Urinary bladder (tissue), 4 donors: Measurements from ENCODE around the gene DRD2. TPM values are rescaled to one million over a fixed set of nuclear protein-coding genes. Genes with fewer than 3 reads are reported as not detected.

ENCODE experiments used
- DNase-seq: peaks from one replicate; pipeline ENCODE4 v3.0.0-alpha.2; 2015; ENCODE audit errors: extremely low spot score
- H3K27ac ChIP-seq: one replicate; pipeline ENCODE4 v1.5.1; 2013; ENCODE audit warnings: low read depth, mild to moderate bottlenecking, moderate library complexity
- H3K36me3 ChIP-seq: one replicate; pipeline ENCODE4 v1.6.1; 2013; ENCODE audit warnings: mild to moderate bottlenecking, moderate library complexity; ENCODE audit not compliant: insufficient read depth
- H3K4me1 ChIP-seq: one replicate; pipeline ENCODE4 v1.6.1; 2013; ENCODE audit warnings: mild to moderate bottlenecking, moderate library complexity; ENCODE audit not compliant: insufficient read depth
- H3K4me3 ChIP-seq: one replicate; pipeline ENCODE4 v1.5.1; 2013; ENCODE audit warnings: low read depth, low read length
- WGBS: extraction: QIAGEN DNeasy Blood & Tissue Kit; methylation state at CpG from one replicate; pipeline ENCODE4 v1.1.7; 2013; 5-methylcytosine and 5-hydroxymethylcytosine counted together
- polyA plus RNA-seq: library from polyadenylated mRNA; stranded (reverse); fragments of 200-250 nt; gene quantifications from one replicate; pipeline ENCODE4 v1.2.3, GENCODE V29; 2013
- total RNA-seq: library from RNA; depleted of rRNA; stranded (reverse); fragments of >200 nt; gene quantifications from one replicate; pipeline ENCODE4 v1.2.3, GENCODE V29; 2014
- donor health status: healthy with polysubstance abuse.
- donor health status: healthy.

DRD2 gene
- total and polyA plus RNA-seq, 2 donors: 0.23 to 0.32 TPM

- WGBS: 67% methylated on average over 8 of the region's 8 CpGs
- Histone ChIP-seq H3K36me3 (no peaks in the 10 kb centered on the region), H3K4me1 (no peaks in the 10 kb centered on the region), H3K4me3 (no peak overlapping the region), H3K27ac (no peak overlapping the region)
- no peak for DNase-seq
These were observed 27.4 kb downstream of the DRD2 start for GRCh38 chr11:113447621-113448315.

- no peak for DNase-seq
- H3K4me3 ChIP-seq: no peak overlapping the region
- H3K36me3 ChIP-seq: no peaks in the 10 kb centered on the region
- H3K27ac ChIP-seq: no peak overlapping the region
- 68% methylated on average over 6 of the region's 6 CpGs for whole genome bisulfite sequencing
- H3K4me1 ChIP-seq: no peaks in the 10 kb centered on the region
These were observed 28.3 kb downstream of the DRD2 start for GRCh38 chr11:113446938-113447337.

- Histone ChIP-seq H3K36me3 (no peaks in the 10 kb centered on the region), H3K4me3 (no peak overlapping the region)
- DNase-seq: no peak
These were observed 29.1 kb downstream of the DRD2 start for GRCh38 chr11:113446112-113446511.

DNA sequence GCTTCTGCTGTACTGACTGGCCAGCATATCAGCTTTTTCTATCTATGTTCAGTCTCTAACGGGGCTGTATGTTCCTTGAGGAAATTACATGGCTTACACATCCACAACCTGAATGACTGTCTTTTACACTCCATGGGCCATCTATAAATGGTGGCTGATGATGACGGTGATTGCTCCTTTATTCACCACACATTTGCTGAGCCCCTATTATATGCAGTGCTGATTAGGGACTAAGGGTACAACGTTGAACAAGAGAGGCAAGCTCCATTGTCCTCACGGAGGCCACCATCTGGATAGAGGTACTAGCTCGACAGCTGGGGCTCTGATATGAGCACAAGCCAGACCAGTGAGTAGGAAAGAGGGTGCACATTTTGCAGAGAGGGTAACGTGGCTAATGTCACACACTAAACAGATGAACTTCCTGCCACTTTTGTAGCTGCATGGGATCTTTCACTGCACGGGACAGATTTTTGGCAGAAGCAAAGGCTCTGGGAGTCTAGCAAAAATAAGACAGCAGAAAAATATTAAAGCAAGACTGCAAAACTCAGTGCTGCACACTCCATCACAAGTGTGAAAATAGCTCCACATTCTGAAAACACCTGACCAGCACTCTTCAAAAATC, 30.6 kb downstream of the DRD2 start:
- no peak overlapping the region for H3K27ac ChIP-seq
- H3K36me3 ChIP-seq: no peaks in the 10 kb centered on the region
- no peak overlapping the region for H3K4me3 ChIP-seq
- 38% methylated on average over 7 of the region's 7 CpGs for WGBS
- H3K4me1 ChIP-seq: no peaks in the 10 kb centered on the region
- no peak for DNase-seq

More at GRCh38 chr11:113446112-113446511, 29.1 kb downstream of the DRD2 start:
- H3K4me1 ChIP-seq: no peaks in the 10 kb centered on the region
- H3K27ac ChIP-seq: no peak overlapping the region
- WGBS: 53% methylated on average over 6 of the region's 6 CpGs

DNA sequence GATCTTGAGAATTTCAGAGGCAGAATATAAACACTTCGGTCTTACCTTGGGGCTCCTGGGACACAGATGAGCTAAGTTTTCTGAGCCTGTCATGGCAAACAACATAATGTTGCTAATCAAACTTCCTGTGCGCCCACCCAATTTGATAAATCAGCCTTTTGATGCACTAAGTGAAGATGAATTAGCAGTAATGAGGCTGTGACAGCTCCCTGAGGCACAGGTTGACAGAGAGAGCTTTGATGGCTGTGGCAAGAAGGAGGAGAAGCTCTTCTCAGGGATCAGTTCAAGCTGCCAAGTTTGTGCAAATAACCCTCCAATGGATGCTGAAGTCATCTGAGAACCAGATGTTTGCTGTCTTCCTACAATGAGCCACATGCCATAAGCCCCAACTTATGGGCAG, 34.4 kb downstream of the DRD2 start:
- WGBS: 92% methylated on average over 2 of the region's 2 CpGs
- H3K27ac ChIP-seq: no peak overlapping the region

DNA sequence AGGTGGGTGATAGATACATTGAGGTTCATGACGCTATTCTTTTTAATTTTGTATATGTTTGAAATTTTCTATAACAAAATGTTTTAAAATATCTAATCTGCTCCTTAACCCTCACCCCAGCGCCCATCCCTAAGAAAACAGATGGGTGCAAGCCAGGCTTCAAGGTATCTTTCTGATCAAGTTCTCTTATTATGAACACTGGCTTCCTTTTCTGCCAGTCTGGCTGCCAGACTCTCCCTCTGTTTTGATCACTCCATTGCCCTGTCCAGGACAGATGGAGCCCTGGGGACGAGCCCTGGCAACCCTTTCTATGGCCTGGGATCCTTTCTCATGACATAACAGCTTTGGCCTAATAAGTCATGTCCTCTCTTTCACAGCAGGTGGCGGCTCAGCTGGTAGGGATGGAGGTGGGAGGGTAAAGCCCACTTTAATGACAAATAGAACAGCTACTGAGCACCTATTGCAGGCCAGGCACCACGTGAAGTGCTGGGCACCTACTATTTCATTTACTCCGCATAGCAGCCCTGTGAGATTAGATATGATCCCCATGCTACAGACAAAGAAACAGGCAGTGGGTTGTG, 38.4 kb downstream of the DRD2 start:
- H3K36me3 ChIP-seq: no peaks in the 10 kb centered on the region
- no peaks in the 10 kb centered on the region for H3K4me1 ChIP-seq
- no peak overlapping the region for H3K27ac ChIP-seq
- no peak for DNase-seq
- 66% methylated on average over 6 of the region's 6 CpGs for WGBS
- H3K4me3 ChIP-seq: no peak overlapping the region

More for the DNA sequence above, 34.4 kb downstream of the DRD2 start:
- no peak overlapping the region for H3K4me3 ChIP-seq
- no peaks in the 10 kb centered on the region for H3K4me1 ChIP-seq
- no peak for DNase-seq
- H3K36me3 ChIP-seq: no peaks in the 10 kb centered on the region

DNA sequence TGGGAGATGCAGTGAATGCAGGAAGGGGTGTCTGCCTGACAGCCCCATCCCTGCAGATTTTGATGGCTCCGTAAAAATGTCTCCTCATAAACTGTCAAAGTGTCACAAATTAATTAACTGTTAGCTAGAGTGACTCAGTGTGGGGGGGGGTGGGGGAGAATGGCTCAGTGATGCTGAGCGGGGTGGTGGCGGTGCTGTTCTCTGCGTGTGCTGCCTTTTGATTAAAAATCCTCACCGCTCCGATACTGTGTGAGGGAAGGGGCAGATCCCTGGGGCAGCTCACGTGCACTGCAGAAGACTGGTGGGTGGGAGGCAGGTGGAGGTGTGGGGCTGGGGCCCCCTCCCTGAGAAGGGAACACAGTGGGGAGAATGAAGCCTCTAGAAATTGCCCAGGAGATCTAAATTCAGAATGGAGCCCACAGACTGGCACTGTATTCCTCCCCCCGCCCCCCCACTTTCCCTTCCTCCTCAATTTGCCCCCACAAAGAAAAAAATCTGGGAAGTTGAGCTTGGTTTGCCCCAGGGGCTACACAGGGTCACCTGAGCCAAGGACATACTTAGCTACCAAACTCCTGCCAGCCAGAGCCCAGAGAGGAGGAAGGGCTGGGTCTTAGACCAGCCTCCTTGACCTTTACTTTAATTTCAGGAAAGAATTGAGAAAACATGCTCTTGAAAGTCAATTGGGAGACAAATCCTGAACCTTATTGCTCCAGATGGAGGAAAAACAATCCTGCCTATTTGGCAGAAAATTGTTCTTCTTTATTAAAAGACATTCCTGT, 39.8 kb downstream of the DRD2 start:
- DNase-seq: no peak
- no peak overlapping the region for H3K27ac ChIP-seq
- no peak overlapping the region for H3K4me3 ChIP-seq
- WGBS: 80% methylated on average over 8 of the region's 8 CpGs
- no peaks in the 10 kb centered on the region for H3K36me3 ChIP-seq
- no peaks in the 10 kb centered on the region for H3K4me1 ChIP-seq

GRCh38 chr11:113431746-113432145, 43.5 kb downstream of the DRD2 start:
- DNase-seq: no peak
- 73% methylated on average over 4 of the region's 4 CpGs for WGBS
- H3K4me1 ChIP-seq: no peaks in the 10 kb centered on the region
- H3K36me3 ChIP-seq: no peaks in the 10 kb centered on the region
- no peak overlapping the region for H3K4me3 ChIP-seq
- H3K27ac ChIP-seq: no peak overlapping the region

DNA sequence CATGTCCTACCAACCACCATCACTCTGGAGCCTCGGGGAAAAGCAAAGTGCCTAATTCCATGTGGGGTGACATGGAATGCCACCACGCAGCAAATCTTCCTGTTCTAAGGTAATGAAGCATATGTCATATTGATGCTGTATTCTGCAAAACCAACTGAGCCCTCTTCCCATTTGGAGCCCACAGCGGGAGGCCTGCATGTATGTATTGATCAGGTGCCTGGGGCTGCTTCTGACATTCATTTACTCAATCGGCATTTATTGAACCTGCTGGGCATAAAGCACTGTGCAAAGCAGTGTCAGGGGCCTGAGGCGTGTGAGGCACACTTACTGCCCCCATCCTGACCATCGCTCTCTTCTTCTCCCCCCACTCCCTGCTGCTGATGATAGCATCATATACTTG, 48.5 kb downstream of the DRD2 start:
- 92% methylated on average over 6 of the region's 6 CpGs for WGBS
- DNase-seq: no peak
- Histone ChIP-seq H3K27ac (no peak overlapping the region), H3K4me1 (no peaks in the 10 kb centered on the region), H3K36me3 (no peaks in the 10 kb centered on the region), H3K4me3 (no peak overlapping the region)

GRCh38 chr11:113420808-113421207, 54.4 kb downstream of the DRD2 start:
- no peak overlapping the region for H3K27ac ChIP-seq
- H3K36me3 ChIP-seq: no peaks in the 10 kb centered on the region
- H3K4me1 ChIP-seq: no peaks in the 10 kb centered on the region
- H3K4me3 ChIP-seq: no peak overlapping the region
- no peak for DNase-seq
- WGBS: 44% methylated on average over 2 of the region's 2 CpGs

DNA sequence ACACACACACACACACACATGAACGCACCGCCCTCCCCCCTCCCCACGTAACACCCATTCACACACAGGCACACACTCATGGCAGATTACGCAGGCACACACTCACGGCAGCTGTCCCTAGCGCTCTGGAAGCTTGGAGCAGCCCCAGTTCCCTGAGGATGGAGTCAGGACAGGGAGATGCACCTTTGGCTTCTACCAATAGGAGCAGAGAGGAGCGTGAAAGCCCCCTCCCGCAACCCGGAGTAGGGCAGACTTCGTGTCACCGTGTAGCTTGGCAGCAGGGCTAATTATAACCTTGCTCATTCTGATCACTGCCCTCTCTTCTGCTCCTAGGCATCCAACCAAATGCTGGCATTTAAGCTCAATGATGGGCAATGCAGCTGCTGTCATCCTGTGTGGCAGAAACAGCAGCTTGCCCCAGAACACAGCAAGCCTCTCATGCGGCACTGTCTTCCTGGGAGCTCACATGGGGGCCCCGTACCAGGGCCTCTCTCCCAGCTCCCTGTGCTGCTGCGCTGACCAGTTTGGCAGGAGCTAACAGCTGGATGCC, 55.7 kb downstream of the DRD2 start:
- H3K36me3 ChIP-seq: no peaks in the 10 kb centered on the region
- no peak overlapping the region for H3K27ac ChIP-seq
- H3K4me3 ChIP-seq: no peak overlapping the region
- 71% methylated on average over 14 of the region's 14 CpGs for whole genome bisulfite sequencing
- DNase-seq: no peak
- no peaks in the 10 kb centered on the region for H3K4me1 ChIP-seq

DNA sequence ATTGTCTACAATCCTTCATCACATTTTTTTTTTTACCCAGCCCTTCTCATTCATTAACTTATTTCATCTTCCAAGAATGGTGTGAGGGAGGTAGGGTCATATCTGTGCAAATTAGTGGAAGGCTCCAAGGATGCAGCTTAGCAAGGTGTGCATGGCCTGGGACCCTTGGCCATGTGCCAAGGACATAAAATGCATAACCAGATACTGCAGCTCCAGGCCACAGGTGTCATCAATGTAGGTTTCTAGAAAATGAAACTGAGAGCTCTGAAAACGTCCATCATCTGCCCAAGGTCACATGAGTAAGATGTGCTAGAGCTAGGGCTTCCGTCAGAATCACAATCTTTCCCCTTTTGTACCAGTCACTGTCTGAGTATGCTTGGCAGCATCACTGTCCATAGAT, 57.8 kb downstream of the DRD2 start:
- Histone ChIP-seq H3K36me3 (no peaks in the 10 kb centered on the region), H3K4me1 (no peaks in the 10 kb centered on the region), H3K27ac (no peak overlapping the region), H3K4me3 (no peak overlapping the region)
- DNase-seq: no peak
- WGBS: 60% methylated on average over 2 of the region's 2 CpGs

- 95% methylated on average over 16 of the region's 16 CpGs for WGBS
- DNase-seq: no peak
- no peak overlapping the region for H3K27ac ChIP-seq
- H3K4me3 ChIP-seq: no peak overlapping the region
- H3K4me1 ChIP-seq: no peaks in the 10 kb centered on the region
- no peaks in the 10 kb centered on the region for H3K36me3 ChIP-seq
These were observed 59.9 kb downstream of the DRD2 start for GRCh38 chr11:113415343-113415742.
